Esophagus muscularis mucosa (tissue), 4 donors: ENCODE data around the gene PTPN5. TPM values are rescaled to one million over a fixed set of nuclear protein-coding genes. Genes with fewer than 3 reads are reported as not detected.

ENCODE experiments used
- DNase-seq: peaks from one replicate; pipeline ENCODE4 v3.0.0-alpha.2; 2017; ENCODE audit errors: extremely low spot score
- H3K27ac ChIP-seq, 4 donors: fragments of 200-600 bp; sonication (generic); replicated peaks in 1 of 4; 1 replicate in 3 of 4; 2 replicates in 1 of 4; pipeline ENCODE4 v1.5.1; 2016 to 2019; ENCODE audit warnings: mild to moderate bottlenecking in 1 of 4
- H3K27me3 ChIP-seq, 4 donors: fragments of 200-600 bp; sonication (generic); one replicate each; pipeline versions ENCODE4 v1.5.1 to v1.6.0; 2016 to 2019
- H3K36me3 ChIP-seq, 4 donors: fragments of 200-600 bp; sonication (generic); one replicate each; pipeline ENCODE4 v1.5.1; 2016 to 2019
- H3K4me1 ChIP-seq, 4 donors: fragments of 200-600 bp; sonication (generic); one replicate each; pipeline ENCODE4 v1.5.1; 2016 to 2019
- H3K4me3 ChIP-seq, 4 donors: fragments of 200-600 bp; sonication (generic); 1 replicate in 2 of 4; 2 replicates in 2 of 4; pipeline ENCODE4 v1.5.1; 2016 to 2019; ENCODE audit warnings: mild to moderate bottlenecking in 4 of 4, moderate library complexity in 1 of 4
- H3K9me3 ChIP-seq, 4 donors: fragments of 200-600 bp; sonication (generic); 1 replicate in 3 of 4; 2 replicates in 1 of 4; pipeline ENCODE4 v1.5.1; 2016 to 2019
- EP300 ChIP-seq: sonication (generic); formaldehyde crosslinking; IDR thresholded peaks from one replicate; pipeline ENCODE4 v1.6.1; 2017; ENCODE audit warnings: antibody characterized with exemption
- POLR2A ChIP-seq: fragments of 450-650 bp; IDR thresholded peaks from one replicate; pipeline ENCODE4 v1.6.1; 2017; ENCODE audit warnings: antibody characterized with exemption, moderate library complexity, mild to moderate bottlenecking, low read depth
- POLR2AphosphoS5 ChIP-seq, 2 donors: sonication (generic); formaldehyde crosslinking; IDR thresholded peaks; one replicate each; pipeline ENCODE4 v1.6.1; 2017; ENCODE audit warnings: antibody characterized with exemption in 2 of 2
- WGBS: methylation state at CpG from one replicate; pipeline ENCODE4 v1.1.5; 2018; 5-methylcytosine and 5-hydroxymethylcytosine counted together
- intact Hi-C: fragments of 100-400 bp; cut with DNase I; formaldehyde crosslinking; loops from one replicate; pipeline ENCODE4 v1.15.1; 2023
- total RNA-seq, 4 donors: library from RNA; depleted of rRNA; stranded (reverse); fragments of >200 nt; gene quantifications; one replicate each; pipeline versions ENCODE4 v1.1.0 to v1.2.1, GENCODE V29; 2016
- TF ChIP-seq, protein P1 (sequence below), 3 experiments: fragments of 200-600 bp in 2 of 3; fragments of 450-650 bp in 1 of 3; sonication (generic) in 2 of 3; IDR thresholded peaks; one replicate each; pipeline ENCODE4 v1.5.1; 2017 to 2019; ENCODE audit warnings: antibody characterized with exemption in 3 of 3, mild to moderate bottlenecking in 2 of 3, moderate library complexity in 1 of 3

The PTPN5 gene
- total RNA-seq, 4 donors from 2014 or later: 1.2 to 4.1 (median 3.0) TPM

- no peak overlapping the region for H3K27ac ChIP-seq
- intact Hi-C loops: no loop called here
- H3K4me3 ChIP-seq: no peak overlapping the region
- no peak for DNase-seq
- H3K4me1 ChIP-seq: no peaks in the 10 kb centered on the region
- 81% methylated on average over 3 of the region's 3 CpGs for WGBS
- H3K27me3 ChIP-seq: no peaks in the 10 kb centered on the region
- no peak for TF ChIP-seq EP300
- no peak for TF ChIP-seq POLR2A
- TF ChIP-seq POLR2AphosphoS5 (IDR thresholded peaks at IDR 0.05): no peak
- TF ChIP-seq, protein P1, sequence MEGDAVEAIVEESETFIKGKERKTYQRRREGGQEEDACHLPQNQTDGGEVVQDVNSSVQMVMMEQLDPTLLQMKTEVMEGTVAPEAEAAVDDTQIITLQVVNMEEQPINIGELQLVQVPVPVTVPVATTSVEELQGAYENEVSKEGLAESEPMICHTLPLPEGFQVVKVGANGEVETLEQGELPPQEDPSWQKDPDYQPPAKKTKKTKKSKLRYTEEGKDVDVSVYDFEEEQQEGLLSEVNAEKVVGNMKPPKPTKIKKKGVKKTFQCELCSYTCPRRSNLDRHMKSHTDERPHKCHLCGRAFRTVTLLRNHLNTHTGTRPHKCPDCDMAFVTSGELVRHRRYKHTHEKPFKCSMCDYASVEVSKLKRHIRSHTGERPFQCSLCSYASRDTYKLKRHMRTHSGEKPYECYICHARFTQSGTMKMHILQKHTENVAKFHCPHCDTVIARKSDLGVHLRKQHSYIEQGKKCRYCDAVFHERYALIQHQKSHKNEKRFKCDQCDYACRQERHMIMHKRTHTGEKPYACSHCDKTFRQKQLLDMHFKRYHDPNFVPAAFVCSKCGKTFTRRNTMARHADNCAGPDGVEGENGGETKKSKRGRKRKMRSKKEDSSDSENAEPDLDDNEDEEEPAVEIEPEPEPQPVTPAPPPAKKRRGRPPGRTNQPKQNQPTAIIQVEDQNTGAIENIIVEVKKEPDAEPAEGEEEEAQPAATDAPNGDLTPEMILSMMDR (IDR thresholded peaks at IDR 0.05): no peak
- H3K9me3 ChIP-seq: no peaks in the 10 kb centered on the region
- H3K36me3 ChIP-seq: no peaks in the 10 kb centered on the region
Observed at GRCh38 chr11:18750944-18751343, 40.7 kb downstream of the PTPN5 start.

- DNase-seq: no peak
- no peak overlapping the region for H3K27ac ChIP-seq
- TF ChIP-seq POLR2A (no peak), EP300 (no peak), POLR2AphosphoS5 (IDR thresholded peaks at IDR 0.05) (no peak)
- TF ChIP-seq, protein P1 (IDR thresholded peaks at IDR 0.05): no peak
- intact Hi-C loops: no loop called here
- H3K36me3 ChIP-seq: no peaks in the 10 kb centered on the region
- 70% methylated on average over 8 of the region's 12 CpGs for WGBS
- no peaks in the 10 kb centered on the region for H3K27me3 ChIP-seq
- no peaks in the 10 kb centered on the region for H3K9me3 ChIP-seq
- no peak overlapping the region for H3K4me3 ChIP-seq
- no peaks in the 10 kb centered on the region for H3K4me1 ChIP-seq
Observed at GRCh38 chr11:18749681-18750319, 41.8 kb downstream of the PTPN5 start.

GRCh38 chr11:18748766-18749365 is 42.7 kb downstream of the PTPN5 start:
- H3K36me3 ChIP-seq: no peaks in the 10 kb centered on the region
- H3K27me3 ChIP-seq: no peaks in the 10 kb centered on the region
- TF ChIP-seq POLR2A (no peak), EP300 (no peak), POLR2AphosphoS5 (IDR thresholded peaks at IDR 0.05) (no peak)
- TF ChIP-seq, protein P1 (IDR thresholded peaks at IDR 0.05): no peak
- H3K27ac ChIP-seq: no peak overlapping the region
- no peaks in the 10 kb centered on the region for H3K4me1 ChIP-seq
- no peaks in the 10 kb centered on the region for H3K9me3 ChIP-seq
- no peak for DNase-seq
- no peak overlapping the region for H3K4me3 ChIP-seq
- WGBS: 85% methylated on average over 13 of the region's 13 CpGs
- intact Hi-C loops: no loop called here

DNA sequence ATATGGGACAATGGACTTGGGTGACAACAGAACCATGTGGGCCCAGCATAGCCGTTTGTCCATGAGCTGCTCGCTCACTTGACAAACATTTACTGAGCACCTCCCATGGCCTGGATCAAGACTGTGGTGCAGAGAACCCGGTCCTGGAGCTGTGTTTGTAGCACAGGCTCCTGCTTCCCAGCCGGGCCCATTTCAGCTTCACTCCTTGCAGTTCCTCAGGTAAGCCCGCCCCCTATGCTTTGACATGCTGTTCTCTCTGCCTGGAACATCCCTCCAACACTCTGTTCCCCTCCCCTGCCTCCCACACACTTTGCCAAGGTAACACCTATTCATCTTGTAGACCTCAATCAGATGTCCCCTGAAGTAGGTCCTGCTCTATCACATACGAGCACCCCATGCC is 46.3 kb downstream of the PTPN5 start:
- intact Hi-C loops: no loop called here
- H3K27me3 ChIP-seq: peaks cover 0 to 7% (median 0%) of the 10 kb centered on the region in 4 donors
- H3K4me3 ChIP-seq: no peak overlapping the region
- DNase-seq: no peak
- no peak for TF ChIP-seq POLR2AphosphoS5 (IDR thresholded peaks at IDR 0.05)
- TF ChIP-seq, protein P1 (IDR thresholded peaks at IDR 0.05): no peak
- 84% methylated on average over 6 of the region's 6 CpGs for WGBS
- no peaks in the 10 kb centered on the region for H3K9me3 ChIP-seq
- no peaks in the 10 kb centered on the region for H3K36me3 ChIP-seq
- no peaks in the 10 kb centered on the region for H3K4me1 ChIP-seq
- no peak overlapping the region for H3K27ac ChIP-seq
